Upper lobe of left lung (tissue), 6 donors: ENCODE measurements around the gene BPIFB4. TPM values are rescaled to one million over a fixed set of nuclear protein-coding genes. Genes with fewer than 3 reads are reported as not detected.
"Not testable (repeated sequence)": the region's sequence is repeated elsewhere in the genome, so short reads cannot be mapped to it uniquely, and the experiment has no call there.

Experiments used
- ATAC-seq, 2 donors: fragments of 200-7000 bp; cut with Tn5 transposase; one replicate each; pipeline ENCODE4 v1.9.1; 2022; ENCODE audit warnings: mild to moderate bottlenecking in 2 of 2, moderate library complexity in 2 of 2; ENCODE audit not compliant: low FRiP score in 2 of 2
- DNase-seq, 2 donors: peaks; one replicate each; pipeline ENCODE4 v3.0.0-alpha.2; 2019 to 2020
- H3K27ac ChIP-seq, 4 donors: fragments of 200-600 bp; sonication (generic); one replicate each; pipeline ENCODE4 v1.5.1; 2016 to 2019
- H3K27me3 ChIP-seq, 4 donors: fragments of 200-600 bp; sonication (generic); one replicate each; pipeline ENCODE4 v1.5.1; 2017 to 2019
- H3K36me3 ChIP-seq, 4 donors: fragments of 200-600 bp; sonication (generic); one replicate each; pipeline ENCODE4 v1.5.1; 2016 to 2019
- H3K4me1 ChIP-seq, 4 donors: fragments of 200-600 bp; sonication (generic); one replicate each; pipeline ENCODE4 v1.5.1; 2018 to 2019
- H3K4me3 ChIP-seq, 4 donors: fragments of 200-600 bp; sonication (generic); one replicate each; pipeline ENCODE4 v1.5.1; 2017 to 2019; ENCODE audit warnings: mild to moderate bottlenecking in 2 of 4, moderate library complexity in 1 of 4
- H3K9me3 ChIP-seq, 4 donors: fragments of 200-600 bp; sonication (generic); one replicate each; pipeline ENCODE4 v1.5.1; 2018 to 2019
- CTCF ChIP-seq, 6 experiments: fragments of 450-650 bp in 4 of 6; fragments of 200-600 bp in 2 of 6; sonication (generic) in 2 of 6; IDR thresholded peaks; one replicate each; pipeline ENCODE4 v1.5.1; 2016 to 2019; ENCODE audit warnings: antibody characterized with exemption in 6 of 6
- EP300 ChIP-seq, 4 donors: sonication (generic); formaldehyde crosslinking; IDR thresholded peaks; one replicate each; pipeline ENCODE4 v1.5.1; 2017; ENCODE audit warnings: antibody characterized with exemption in 4 of 4, control low read depth in 2 of 4
- POLR2A ChIP-seq, 4 donors: fragments of 450-650 bp; IDR thresholded peaks; one replicate each; pipeline ENCODE4 v1.5.1; 2016 to 2017; ENCODE audit warnings: antibody characterized with exemption in 4 of 4, mild to moderate bottlenecking in 2 of 4
- POLR2AphosphoS5 ChIP-seq, 2 donors: sonication (generic); formaldehyde crosslinking; IDR thresholded peaks; one replicate each; pipeline ENCODE4 v1.5.1; 2017; ENCODE audit warnings: antibody characterized with exemption in 2 of 2
- WGBS, 2 donors: methylation state at CpG; one replicate each; pipeline ENCODE4 v1.1.5; 2017 to 2018; 5-methylcytosine and 5-hydroxymethylcytosine counted together
- total RNA-seq, 6 donors: library from RNA; depleted of rRNA in 4 of 6; stranded (reverse); fragments of >200 nt in 4 of 6; gene quantifications; one replicate each; pipeline versions ENCODE4 v1.1.0 to v1.2.1, GENCODE V29; 2016 to 2021
- donor health status: DM: no; HTN: no; CAD: no; lungs with moderate emphysema.
- donor health status: DM: no; HTN: yes; CAD: no; lungs with severe emphysema.

Gene BPIFB4
- total RNA-seq, 6 donors from 2014 or later: not detected

- DNase-seq (no peak), ATAC-seq (no peak)
- H3K27me3 ChIP-seq: no peaks in the 10 kb centered on the region
- H3K4me1 ChIP-seq: peaks cover 0 to 9% (median 0%) of the 10 kb centered on the region in 4 donors
- H3K27ac ChIP-seq: no peak overlapping the region
- no peak overlapping the region for H3K4me3 ChIP-seq
- 53 to 56% methylated on average over 1 of the region's 1 CpG for WGBS, 2 donors
- no peaks in the 10 kb centered on the region for H3K9me3 ChIP-seq
- H3K36me3 ChIP-seq: no peaks in the 10 kb centered on the region
- TF ChIP-seq CTCF (IDR thresholded peaks at IDR 0.05) (no peak), EP300 (IDR thresholded peaks at IDR 0.05) (no peak), POLR2AphosphoS5 (IDR thresholded peaks at IDR 0.05) (no peak), POLR2A (IDR thresholded peaks at IDR 0.05) (no peak)
These were observed 14.1 kb downstream of the BPIFB4 start for GRCh38 chr20:33093582-33093981.

GRCh38 chr20:33095249-33095648, 15.8 kb downstream of the BPIFB4 start:
- DNase-seq (no peak), ATAC-seq (no peak)
- no peaks in the 10 kb centered on the region for H3K9me3 ChIP-seq
- H3K4me3 ChIP-seq: no peak overlapping the region
- H3K4me1 ChIP-seq: peaks cover 0 to 9% (median 0%) of the 10 kb centered on the region in 4 donors
- no peak overlapping the region for H3K27ac ChIP-seq
- H3K27me3 ChIP-seq: no peaks in the 10 kb centered on the region
- TF ChIP-seq POLR2A (IDR thresholded peaks at IDR 0.05): no peak
- no peak for TF ChIP-seq POLR2AphosphoS5 (IDR thresholded peaks at IDR 0.05)
- no peak for TF ChIP-seq EP300 (IDR thresholded peaks at IDR 0.05)
- TF ChIP-seq CTCF (IDR thresholded peaks at IDR 0.05): no peak
- 93 to 100% methylated on average over 3 to 5 of the region's 5 CpGs for WGBS, 2 donors
- H3K36me3 ChIP-seq: no peaks in the 10 kb centered on the region

- DNase-seq: peak in 1 of 2 donors; percentile 62
- not testable (repeated sequence) for H3K9me3 ChIP-seq, H3K27ac ChIP-seq, H3K36me3 ChIP-seq, H3K4me3 ChIP-seq, H3K27me3 ChIP-seq, H3K4me1 ChIP-seq
- 32 to 47% methylated on average over 5 to 6 of the region's 6 CpGs for WGBS, 2 donors
- ATAC-seq: peak; percentile 21 to 62
- peak; percentile 35 to 90 (median 68) for TF ChIP-seq CTCF (IDR thresholded peaks at IDR 0.05)
These were observed 16.6 kb downstream of the BPIFB4 start for GRCh38 chr20:33095902-33096584.

GRCh38 chr20:33097001-33097400, 17.6 kb downstream of the BPIFB4 start:
- Histone ChIP-seq H3K4me1 (peaks cover 0 to 9% (median 0%) of the 10 kb centered on the region in 4 donors), H3K9me3 (no peaks in the 10 kb centered on the region), H3K27ac (no peak overlapping the region), H3K4me3 (no peak overlapping the region), H3K36me3 (no peaks in the 10 kb centered on the region), H3K27me3 (no peaks in the 10 kb centered on the region)
- WGBS, 2 donors: 33 to 49% methylated on average over 3 to 4 of the region's 4 CpGs
- TF ChIP-seq POLR2AphosphoS5 (IDR thresholded peaks at IDR 0.05): no peak
- no peak for TF ChIP-seq CTCF (IDR thresholded peaks at IDR 0.05)
- TF ChIP-seq POLR2A (IDR thresholded peaks at IDR 0.05): no peak
- no peak for TF ChIP-seq EP300 (IDR thresholded peaks at IDR 0.05)
- DNase-seq (no peak), ATAC-seq (no peak)
